Upper lobe of right lung (tissue), 1 donor: ENCODE data around the gene MEGF10. TPM values are rescaled to one million over a fixed set of nuclear protein-coding genes. Genes with fewer than 3 reads are reported as not detected.
"Not testable (repeated sequence)": the region's sequence is repeated elsewhere in the genome, so short reads cannot be mapped to it uniquely, and the experiment has no call there.

Source experiments
- ATAC-seq: fragments of 200-7000 bp; cut with Tn5 transposase; one replicate; pipeline ENCODE4 v1.9.1; 2020; ENCODE audit warnings: mild to moderate bottlenecking, moderate library complexity
- DNase-seq: peaks from one replicate; pipeline ENCODE4 v3.0.0-alpha.2; 2020
- H3K27ac ChIP-seq: fragments of 200-600 bp; one replicate; pipeline ENCODE4 v1.8.0; 2022
- H3K27me3 ChIP-seq: fragments of 200-600 bp; one replicate; pipeline ENCODE4 v1.8.0; 2022; ENCODE audit warnings: mild to moderate bottlenecking
- H3K36me3 ChIP-seq: fragments of 200-600 bp; one replicate; pipeline ENCODE4 v1.8.0; 2022
- H3K4me1 ChIP-seq: fragments of 200-600 bp; one replicate; pipeline ENCODE4 v1.8.0; 2022
- H3K4me3 ChIP-seq: fragments of 200-600 bp; one replicate; pipeline ENCODE4 v1.8.0; 2022; ENCODE audit warnings: mild to moderate bottlenecking
- H3K9me3 ChIP-seq: fragments of 200-600 bp; one replicate; pipeline ENCODE4 v1.8.0; 2022
- CTCF ChIP-seq: fragments of 200-600 bp; IDR thresholded peaks from one replicate; pipeline ENCODE4 v1.8.0; 2022; ENCODE audit warnings: antibody characterized with exemption
- intact Hi-C: fragments of 100-400 bp; cut with DNase I; formaldehyde crosslinking; loops from one replicate; pipeline ENCODE4 v1.11.0; 2022
- total RNA-seq: library from RNA; stranded (reverse); fragmentation: NEBNext Ultra II Directional; extraction: Animal tissue kit (Norgen Biotek cat#: 25700); gene quantifications from one replicate; pipeline ENCODE4 v1.2.1, GENCODE V29; 2021
- donor health status: DM: no; HTN: yes; CAD: no; lungs with severe emphysema.

MEGF10 gene
- total RNA-seq, 1 donor from 2014 or later: 0.26 TPM

- ATAC-seq: no peak
- TF ChIP-seq CTCF: no peak
- Histone ChIP-seq H3K27me3 (no peaks in the 10 kb centered on the region), H3K4me3 (no peak overlapping the region), H3K36me3 (no peaks in the 10 kb centered on the region), H3K4me1 (no peaks in the 10 kb centered on the region), H3K9me3 (no peaks in the 10 kb centered on the region), H3K27ac (no peak overlapping the region)
- no peak for DNase-seq
- intact Hi-C loops: no loop called here
These were observed 14.9 kb downstream of the MEGF10 start for GRCh38 chr5:127305493-127305892.

GRCh38 chr5:127306036-127306435 is 15.4 kb downstream of the MEGF10 start:
- no peaks in the 10 kb centered on the region for H3K36me3 ChIP-seq
- intact Hi-C loops: no loop called here
- no peaks in the 10 kb centered on the region for H3K9me3 ChIP-seq
- no peak for TF ChIP-seq CTCF
- no peak for DNase-seq
- no peaks in the 10 kb centered on the region for H3K4me1 ChIP-seq
- ATAC-seq: no peak
- H3K27ac ChIP-seq: no peak overlapping the region
- no peaks in the 10 kb centered on the region for H3K27me3 ChIP-seq
- no peak overlapping the region for H3K4me3 ChIP-seq

GRCh38 chr5:127306647-127307046 is 16.1 kb downstream of the MEGF10 start:
- ATAC-seq: no peak
- Histone ChIP-seq H3K4me3 (no peak overlapping the region), H3K27ac (no peak overlapping the region), H3K9me3 (no peaks in the 10 kb centered on the region), H3K27me3 (no peaks in the 10 kb centered on the region), H3K36me3 (no peaks in the 10 kb centered on the region), H3K4me1 (no peaks in the 10 kb centered on the region)
- TF ChIP-seq CTCF: no peak
- no peak for DNase-seq
- intact Hi-C loops: no loop called here

GRCh38 chr5:127307868-127308267 is 17.3 kb downstream of the MEGF10 start:
- H3K4me1 ChIP-seq: no peaks in the 10 kb centered on the region
- TF ChIP-seq CTCF: no peak
- no peak for ATAC-seq
- DNase-seq: no peak
- no peaks in the 10 kb centered on the region for H3K27me3 ChIP-seq
- H3K27ac ChIP-seq: no peak overlapping the region
- no peak overlapping the region for H3K4me3 ChIP-seq
- H3K36me3 ChIP-seq: no peaks in the 10 kb centered on the region
- intact Hi-C loops: no loop called here
- no peaks in the 10 kb centered on the region for H3K9me3 ChIP-seq

- H3K27ac ChIP-seq, H3K9me3 ChIP-seq, intact Hi-C loops, H3K27me3 ChIP-seq, H3K4me3 ChIP-seq, H3K36me3 ChIP-seq, ATAC-seq, H3K4me1 ChIP-seq, DNase-seq: not testable (repeated sequence)
These were observed 17.7 kb downstream of the MEGF10 start for GRCh38 chr5:127308325-127308724.

GRCh38 chr5:127308945-127309344 is 18.3 kb downstream of the MEGF10 start:
- Histone ChIP-seq H3K4me1 (no peaks in the 10 kb centered on the region), H3K4me3 (no peak overlapping the region), H3K27me3 (no peaks in the 10 kb centered on the region), H3K9me3 (no peaks in the 10 kb centered on the region), H3K36me3 (no peaks in the 10 kb centered on the region), H3K27ac (no peak overlapping the region)
- DNase-seq: no peak
- no peak for TF ChIP-seq CTCF
- intact Hi-C loops: no loop called here
- no peak for ATAC-seq
